Astrocyte of the hippocampus (primary cell): ENCODE measurements around the gene LCN10.
"Not testable (repeated sequence)": the region's sequence is repeated elsewhere in the genome, so short reads cannot be mapped to it uniquely, and the experiment has no call there.

Experiments used
- DNase-seq: peaks from one replicate; pipeline ENCODE4 v3.0.0; 2011; ENCODE audit warnings: low read depth, low spot score

LCN10 gene

DNA sequence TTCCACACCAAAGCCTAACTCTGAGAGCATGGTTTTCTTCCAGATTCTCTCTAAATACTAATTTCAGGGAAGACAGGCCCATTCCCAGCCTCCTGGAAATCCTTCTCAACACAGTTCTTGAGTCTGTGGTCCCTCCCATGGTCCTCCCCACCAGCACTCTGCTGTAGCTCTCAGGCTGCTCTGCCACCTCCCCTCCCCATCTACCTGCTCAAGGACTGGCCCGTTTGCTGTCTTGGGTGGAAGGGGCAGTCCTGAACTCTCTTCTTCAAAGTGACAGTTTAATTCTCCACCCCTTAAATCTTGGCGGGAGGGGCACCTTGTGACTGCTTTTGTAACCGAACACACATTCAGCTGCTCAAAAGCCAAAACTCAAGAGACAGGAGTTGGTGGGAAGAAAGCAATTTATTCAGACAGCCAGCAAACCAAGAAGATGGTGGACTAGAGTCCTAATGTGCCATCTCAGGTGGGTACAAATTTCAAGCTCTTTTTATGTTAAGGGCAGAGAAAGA is 29.2 kb upstream of the LCN10 start:
- no peak for DNase-seq

DNA sequence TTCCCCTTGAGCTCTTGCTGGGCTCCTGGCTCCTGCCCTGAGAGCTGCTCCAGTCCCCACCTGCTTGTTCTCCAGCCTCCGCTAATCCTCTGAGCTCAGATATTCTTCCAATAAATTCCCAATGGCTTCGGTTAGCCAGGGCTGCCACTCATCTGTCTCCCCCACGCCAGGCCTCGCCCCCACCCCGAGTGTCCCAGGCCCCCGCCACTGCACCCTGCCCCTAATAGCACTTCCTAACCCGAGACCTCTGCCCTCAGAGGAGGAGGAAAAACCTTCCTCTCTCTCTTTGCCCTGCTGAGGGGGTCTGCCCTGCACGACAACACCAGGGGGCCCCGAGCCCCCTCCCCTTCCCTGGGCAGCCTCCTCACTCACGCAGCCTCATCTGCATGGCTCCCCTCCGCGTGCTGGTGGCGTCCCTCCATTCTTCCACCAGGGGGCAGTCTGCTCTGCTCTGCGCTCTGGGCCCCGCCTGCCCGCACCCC is 27.0 kb upstream of the LCN10 start:
- DNase-seq: peak; percentile 34

DNA sequence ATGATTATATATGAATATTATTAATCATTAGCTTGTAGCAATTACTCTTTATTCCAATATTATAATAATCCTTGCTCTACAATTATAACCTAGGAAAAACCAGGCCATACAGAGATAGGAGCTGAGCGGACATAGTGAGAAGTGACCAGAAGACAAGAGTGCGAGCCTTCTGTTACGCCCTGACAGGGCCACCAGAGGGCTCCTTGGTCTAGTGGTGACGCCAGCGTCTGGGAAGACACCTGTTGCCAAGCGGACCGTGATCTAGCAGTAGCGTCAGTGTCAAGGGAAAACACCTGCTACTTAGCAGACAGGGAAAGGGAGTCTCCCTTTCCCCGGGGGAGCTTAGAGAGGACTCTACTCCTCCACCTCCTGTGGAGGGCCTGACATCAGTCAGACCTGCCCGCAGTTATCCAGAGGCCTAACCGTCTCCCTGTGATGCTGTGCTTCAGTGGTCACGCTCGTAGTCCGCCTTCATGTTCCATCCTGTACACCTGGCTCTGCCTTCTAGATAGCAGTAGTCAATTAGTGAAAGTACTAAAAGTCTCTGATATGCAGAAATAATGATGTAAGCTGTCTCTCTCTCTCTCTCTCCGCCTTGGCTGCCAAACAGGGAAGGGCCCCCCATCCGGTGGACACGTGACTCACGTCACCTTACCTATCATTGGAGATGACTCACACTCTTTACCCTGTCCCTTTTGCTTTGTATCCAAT is 23.8 kb upstream of the LCN10 start:
- DNase-seq: peak; percentile 41

DNA sequence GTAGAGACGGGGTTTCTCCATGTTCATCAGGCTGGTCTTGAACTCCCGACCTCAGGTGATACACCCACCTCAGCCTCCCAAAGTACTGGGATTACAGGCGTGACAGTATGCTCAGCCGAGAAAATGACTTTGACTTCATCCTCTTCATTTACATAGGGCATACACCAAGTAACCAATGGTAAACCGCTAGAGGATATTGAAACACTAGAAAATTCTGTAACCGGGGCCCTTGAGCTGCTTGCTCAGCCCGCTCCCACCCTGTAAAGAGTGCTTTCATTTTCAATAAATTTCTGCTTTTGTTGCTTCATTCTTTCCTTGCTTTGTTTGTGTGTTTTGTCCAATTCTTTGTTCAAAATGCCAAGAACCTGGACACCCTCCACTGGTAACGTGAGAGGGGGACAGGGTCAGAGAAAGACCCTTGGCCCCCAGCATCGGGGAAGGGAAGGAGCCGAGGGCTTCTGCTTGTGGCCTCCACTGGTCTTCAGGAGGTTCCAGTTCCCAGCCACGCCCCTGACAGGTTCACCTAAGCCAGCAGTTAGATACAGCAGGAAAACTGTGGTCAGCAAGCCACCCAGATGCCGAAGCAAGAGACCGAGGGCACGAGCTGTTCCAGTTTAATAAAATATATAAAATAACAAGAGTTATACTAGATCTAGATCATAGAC is 23.1 kb upstream of the LCN10 start:
- not testable (repeated sequence) for DNase-seq

DNA sequence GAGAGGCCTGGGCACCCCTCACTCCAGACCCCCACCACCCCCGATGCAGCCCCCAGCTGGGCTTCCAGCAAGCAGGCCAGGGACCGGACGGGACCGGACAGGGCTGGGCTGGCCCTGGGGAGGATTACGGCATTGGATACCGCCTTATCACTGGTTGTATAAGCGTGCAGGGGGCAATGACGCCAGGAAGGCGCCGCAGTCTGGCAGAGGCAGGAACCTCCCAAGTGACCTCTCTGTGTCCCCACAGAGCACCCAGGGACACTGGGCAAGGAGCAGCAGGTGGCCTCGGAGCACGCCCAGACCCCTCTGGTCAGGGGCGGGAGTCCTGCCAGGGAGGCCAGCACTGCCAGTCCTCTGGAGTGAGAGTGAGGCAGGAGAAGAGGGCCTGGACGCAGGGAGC is 22.3 kb upstream of the LCN10 start:
- DNase-seq: no peak

DNA sequence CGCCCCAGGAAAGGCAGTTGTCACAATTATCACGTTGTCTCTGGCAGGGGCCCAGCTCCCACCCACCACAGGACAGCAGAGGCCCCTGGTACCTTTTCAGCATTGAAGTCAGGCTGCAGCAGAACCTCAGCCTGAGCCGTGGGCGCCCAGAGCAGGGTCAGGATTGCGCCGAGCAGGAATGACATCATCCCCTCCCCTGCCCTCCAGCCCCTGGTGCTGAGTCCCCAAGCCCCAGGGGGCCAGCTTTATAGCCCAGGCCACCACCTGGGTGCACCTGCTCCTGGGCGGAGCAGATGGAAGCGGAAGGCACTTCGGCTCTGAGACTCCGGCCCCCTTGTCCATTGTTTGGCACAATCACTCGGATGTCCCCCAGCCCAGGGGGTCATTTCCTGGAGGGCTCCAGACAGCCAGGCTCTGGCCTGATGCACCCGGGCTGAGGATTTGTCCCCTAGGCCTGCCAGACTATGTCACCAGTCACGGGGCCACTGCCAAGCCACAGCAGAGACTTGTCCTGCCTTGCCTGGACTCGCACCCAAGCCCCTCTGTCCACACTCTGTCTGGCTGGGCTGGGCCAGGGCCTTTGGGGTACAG is 21.7 kb upstream of the LCN10 start, which contains the start of gene LCN15:
TSS of gene LCN15 (minus strand) at position 218 of the 591 bp plus-strand sequence. CDS start at position 188, 30 bp downstream.
- DNase-seq: no peak

DNA sequence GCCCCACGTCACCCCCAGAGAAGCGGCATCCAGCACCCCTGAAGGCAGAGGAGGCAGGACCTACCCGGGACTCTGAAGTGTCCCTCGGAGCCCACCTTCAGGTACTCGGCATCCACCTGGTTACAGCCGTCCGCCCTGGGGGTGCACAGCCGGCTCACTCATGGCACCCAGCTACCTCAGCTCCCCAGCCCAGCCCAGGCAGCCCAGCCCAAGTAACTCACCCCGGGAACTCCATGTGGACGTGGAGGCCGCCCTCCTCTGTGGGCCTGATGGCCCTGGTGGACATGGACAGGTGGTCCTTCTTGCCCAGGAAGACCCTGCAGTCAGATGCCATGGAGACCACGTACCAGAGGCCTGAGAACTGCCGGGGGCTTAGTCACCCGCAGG is 20.9 kb upstream of the LCN10 start:
- DNase-seq: no peak

DNA sequence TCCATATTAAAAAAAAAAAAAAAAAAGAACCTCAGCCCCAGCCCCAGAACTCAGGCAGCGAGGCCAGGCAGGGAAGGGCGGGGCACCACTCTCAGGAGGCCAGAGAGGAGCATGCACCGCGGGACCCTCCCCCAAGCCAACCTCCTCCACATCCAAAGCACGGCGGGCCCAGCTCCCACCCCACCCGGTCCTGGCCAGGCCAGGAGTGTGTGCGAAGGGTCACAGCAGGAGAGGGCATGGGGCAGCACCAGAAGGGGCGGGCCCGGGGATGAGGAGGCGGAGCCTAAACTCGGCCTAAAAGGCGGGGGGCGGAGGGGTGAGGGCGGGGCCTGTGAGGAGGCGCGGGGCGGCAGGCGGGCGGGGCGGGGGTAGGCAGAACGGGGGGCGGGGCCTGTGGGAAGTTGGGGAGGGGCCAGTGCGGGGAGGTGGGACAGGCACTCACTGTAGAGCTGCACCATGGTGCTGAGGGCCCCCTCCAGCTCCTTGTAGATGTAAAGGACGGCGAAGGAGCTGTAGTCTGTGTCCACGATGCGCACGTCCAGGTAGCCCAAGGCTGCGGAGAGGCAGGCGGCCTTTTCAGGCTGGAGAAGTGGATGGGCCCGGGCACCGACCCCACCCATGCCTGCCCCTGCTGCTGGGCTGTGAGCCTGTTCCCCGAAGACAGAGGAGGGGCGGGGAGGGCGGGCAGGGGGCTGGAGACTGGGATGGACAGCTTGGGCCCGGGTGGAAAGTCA is 20.3 kb upstream of the LCN10 start:
- peak; percentile 44 for DNase-seq

DNA sequence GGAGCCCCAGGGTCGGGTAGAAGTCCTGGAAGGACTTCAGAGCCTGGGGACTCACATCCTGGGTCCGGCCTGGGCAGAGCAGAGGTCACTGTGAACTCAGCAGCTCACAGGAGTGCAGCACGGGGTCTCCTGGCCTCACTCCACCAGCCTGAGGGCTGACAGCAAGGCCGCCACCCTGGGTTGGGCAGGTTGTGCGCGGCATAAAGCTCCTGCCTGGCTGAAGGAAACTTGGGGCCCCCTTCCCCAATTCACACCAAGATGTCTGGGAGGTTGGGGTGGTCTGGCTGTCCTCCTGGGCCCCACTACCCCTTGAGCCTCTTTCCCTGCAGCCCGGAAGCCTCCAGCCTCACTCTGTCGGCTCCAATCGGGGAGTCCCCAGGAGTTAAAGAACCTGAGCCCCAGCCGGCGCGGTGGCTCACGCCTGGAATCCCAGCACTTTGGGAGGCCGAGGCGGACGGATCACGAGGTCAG is 19.5 kb upstream of the LCN10 start:
- no peak for DNase-seq

DNA sequence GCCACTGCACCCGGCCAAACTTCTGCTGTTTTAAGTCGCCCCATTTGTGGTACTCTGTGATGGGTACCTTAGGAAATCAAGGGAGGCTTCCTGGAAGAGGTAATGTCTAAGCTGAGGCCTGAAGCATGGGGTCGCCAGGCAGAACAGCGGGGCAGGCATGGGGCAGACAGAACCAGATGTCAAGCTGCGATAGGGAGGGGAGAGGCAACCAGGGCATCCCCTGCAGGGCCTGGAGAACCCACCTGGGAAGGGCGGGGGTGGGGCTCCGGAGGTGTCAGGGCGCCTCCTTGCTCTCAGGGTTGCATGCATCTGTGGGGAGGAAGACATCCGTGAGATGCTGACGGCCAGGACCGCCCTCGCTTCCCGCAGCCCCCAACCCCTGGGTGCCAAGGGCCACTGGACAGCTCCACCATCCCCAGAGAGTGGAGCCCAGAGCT is 18.8 kb upstream of the LCN10 start:
- no peak for DNase-seq

DNA sequence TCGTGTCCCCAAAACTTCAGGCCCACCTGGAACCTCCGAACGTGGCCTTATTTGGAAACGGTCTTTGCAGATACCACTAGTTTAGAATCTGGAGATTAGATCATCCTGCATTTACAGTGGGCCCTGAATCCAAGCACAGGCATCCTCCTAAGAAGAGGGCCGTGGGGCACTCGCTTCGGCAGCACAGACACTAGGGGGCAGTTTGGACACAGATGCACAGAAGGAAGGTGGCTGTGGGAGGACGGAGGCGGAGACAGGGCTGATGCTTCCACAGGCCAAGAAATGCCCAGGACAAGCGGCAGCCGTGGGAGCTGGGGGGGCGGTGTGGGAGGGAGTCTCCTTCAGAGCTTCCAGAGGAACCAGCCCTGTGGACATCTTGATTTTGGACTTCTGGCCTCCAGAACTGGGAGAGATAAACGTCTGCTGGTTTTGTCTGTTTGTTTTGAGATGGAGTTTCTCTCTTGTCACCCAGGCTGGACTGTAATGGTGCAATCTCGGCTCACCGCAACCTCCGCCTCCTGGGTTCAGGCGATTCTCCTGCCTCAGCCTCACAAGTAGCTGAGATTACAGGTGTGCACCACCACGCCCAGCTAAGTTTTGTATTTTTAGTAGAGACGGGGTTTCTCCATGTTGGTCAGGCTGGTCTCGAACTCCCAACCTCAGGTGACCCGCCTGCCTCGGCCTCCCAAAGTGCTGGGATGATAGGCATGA is 18.2 kb upstream of the LCN10 start:
- peak; percentile 78 for DNase-seq

DNA sequence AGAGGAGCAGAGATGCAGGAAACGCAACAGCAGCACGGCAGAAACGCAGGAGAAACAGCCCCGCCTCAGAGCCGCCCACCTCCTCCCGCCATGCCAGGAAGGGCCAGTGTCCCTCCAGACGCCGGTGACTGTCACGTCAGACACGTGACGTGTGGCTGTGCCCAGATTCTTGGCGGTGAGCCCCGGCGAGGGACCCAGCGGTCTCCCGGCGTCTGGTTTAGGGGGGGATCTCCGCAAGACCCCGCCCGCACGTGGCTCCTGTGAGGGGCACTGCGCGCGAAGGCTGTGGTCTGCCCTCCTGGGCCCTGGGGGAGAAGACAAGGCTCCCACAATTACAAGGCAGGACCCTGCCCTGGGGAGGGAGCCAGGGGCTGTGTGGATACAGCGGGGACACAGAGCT is 17.7 kb upstream of the LCN10 start:
- DNase-seq: no peak

DNA sequence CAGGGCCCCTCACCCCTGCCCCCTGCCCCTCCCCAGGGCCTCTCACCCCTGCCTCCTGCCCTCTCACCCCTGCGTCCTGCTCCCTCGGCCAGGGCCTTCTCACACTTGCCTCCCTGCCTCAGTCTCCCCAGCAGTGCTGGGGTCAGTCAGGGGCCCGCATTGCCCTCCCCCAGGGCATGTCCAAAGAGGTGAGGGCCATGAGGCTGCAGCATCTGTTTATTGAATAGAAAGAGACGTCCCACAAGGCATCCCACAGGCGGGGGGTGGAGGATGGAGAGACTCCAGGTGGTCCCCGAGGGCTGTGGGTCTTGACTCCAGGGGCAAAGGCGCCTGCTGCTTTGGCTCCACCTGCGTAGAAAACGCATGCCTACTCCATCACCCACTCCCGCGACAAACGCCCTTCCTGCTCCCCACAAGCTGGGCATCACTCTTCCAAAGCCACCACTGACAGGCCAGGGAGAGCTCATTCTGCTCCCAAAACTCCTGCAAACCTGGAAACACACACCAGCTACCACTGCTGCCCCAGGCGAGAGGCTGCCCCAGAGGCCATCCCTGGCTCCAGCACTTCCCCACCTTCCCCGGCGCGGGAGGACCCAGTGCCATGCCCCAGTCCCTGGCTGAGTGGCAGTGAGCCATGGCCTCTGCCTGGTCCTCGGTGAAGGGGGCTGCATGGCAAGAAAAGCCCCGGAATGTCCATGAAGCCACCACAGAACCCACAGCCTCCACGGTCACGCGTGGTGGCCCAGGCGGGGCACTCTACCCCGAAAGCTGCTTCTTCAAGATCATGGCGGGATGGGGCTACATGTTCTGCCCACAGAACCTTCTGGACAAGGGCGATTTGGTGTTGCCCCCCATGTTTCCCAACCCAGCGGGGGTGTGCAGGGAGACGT is 16.9 kb upstream of the LCN10 start:
- DNase-seq: no peak

DNA sequence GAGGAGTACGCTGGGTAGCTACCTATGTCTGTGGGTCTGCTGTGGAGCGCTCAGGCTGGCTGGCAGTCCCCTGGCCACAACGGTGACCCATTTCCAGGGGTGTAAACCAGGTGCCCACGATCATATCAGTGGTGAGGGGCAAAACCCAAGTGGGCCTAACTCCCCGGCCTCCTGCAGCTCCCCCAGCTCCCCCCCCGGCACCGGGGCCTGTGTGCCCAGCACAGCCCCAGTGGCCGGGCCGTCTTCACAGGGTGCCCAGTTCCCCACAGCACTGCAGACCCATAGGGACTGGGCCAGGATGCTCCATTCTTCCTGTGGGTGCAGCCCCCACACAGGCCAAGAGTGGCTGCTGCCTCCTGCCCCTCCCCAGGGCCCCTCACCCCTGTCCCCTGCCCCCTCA is 16.3 kb upstream of the LCN10 start:
- no peak for DNase-seq

DNA sequence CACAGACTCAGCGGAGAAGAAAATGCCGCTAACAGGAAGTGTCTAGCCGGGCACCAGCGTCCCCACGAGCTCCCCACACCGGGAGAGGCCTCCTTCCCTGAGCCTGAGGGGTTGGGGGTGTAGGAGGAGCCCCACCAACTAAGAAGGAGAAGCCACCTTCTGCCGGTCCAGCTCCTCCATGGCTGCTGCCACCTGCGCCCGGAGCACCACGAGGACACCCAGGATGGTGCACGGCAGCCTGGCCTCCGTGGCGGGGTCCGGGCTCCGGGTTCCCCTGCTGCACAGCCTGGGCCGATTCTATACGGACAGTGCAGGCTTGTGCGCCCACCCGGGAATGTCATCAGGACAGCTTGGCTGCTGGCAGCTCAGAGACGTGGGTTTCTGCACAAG is 15.0 kb upstream of the LCN10 start:
- DNase-seq: no peak

DNA sequence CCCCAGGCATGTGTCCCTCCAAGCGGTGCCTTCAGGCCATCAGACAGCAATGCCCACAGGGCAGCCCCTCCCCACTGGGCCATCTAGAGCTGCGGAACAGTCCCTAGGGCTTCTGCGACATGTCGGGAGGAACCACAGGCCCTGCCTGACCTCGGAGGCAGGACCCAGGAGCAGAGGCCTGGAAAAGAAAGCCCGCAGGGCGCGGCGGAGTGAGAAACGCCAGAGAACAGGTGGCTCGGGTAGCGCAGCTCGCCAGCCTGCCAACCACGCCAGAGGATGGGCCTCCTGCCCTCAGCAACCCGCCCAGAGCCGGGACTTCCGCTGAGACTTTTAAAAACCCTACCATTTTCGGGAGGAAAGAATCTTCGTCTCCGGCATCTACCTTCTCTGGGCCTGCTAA is 14.6 kb upstream of the LCN10 start:
- DNase-seq: no peak

DNA sequence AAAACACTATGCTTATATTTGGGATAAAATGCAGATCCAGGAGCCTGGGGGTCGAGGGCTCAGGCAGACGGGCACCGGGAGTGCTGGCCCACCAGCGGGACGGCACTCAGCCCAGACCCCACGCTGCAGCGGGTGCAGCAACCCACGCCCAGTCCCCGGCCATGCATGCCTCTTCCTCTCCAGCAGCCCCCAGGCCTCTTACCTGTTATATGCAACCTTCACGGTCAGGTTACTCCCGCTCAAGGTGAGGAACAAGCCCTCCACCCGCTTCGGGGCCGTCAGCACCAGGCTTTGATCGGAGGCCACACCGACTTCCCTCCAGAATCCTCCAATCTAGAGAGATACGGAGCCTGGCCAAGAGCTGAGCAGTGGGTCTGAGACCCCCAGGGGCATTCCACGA is 14.1 kb upstream of the LCN10 start:
- no peak for DNase-seq

DNA sequence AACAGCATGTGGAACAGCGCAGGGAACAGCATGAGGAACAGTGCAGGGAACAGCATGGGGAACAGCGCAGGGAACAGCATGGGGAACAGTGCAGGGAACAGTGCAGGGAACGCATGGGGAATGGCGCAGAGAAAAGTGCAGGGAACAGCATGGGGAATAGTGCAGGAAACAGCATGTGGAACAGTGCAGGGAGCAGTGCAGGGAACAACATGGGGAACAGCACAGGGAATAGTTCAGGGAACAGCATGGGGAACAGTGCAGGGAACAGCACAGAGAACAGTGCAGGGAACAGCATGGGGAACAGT is 13.3 kb upstream of the LCN10 start:
- no peak for DNase-seq

DNA sequence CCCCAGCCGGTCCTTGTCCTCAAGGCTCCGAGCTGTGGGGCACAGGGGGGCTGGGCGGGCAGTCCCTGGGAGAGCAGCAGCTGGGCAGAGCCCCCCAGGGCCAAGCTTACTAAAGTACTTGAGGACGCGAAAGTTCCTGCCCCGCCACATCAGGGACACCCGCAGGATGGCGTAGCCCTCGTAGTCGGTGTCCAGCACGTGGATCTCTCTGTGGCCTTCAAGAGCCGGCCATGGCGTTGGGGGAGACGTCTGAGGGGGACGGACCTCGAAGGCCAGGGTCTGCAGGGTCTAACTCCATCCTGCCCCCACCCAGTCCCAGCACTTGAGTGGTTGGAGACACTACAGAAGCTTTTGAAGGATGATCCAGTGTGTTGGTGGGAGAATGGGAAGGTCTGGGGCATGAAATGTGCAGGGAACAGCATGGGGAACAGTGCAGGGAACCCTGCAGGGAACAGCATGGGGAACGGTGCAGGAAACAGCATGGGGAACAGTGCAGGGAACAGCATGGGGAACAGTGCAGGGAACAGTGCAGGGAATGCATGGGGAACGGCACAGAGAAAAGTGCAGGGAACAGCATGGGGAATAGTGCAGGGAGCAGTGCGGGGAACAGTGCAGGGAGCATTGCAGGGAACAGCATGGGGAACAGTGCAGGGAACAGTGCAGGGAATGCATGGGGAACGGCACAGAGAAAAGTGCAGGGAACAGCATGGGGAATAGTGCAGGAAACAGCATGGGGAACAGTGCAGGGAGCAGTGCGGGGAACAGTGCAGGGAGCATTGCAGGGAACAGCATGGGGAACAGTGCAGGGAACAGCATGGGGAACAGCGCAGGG is 12.8 kb upstream of the LCN10 start:
- DNase-seq: not testable (repeated sequence)
